KMS-11 (cell line): ENCODE data around the gene P2RY1.

ENCODE experiments used
- H2AFZ ChIP-seq: fragments of 200-600 bp; sonication (generic); 2 replicates; pipeline ENCODE4 v1.6.1; 2016; ENCODE audit warnings: antibody characterized with exemption, mixed run types, low read depth
- H3K27ac ChIP-seq: fragments of 200-600 bp; sonication (generic); 2 replicates; pipeline ENCODE4 v1.6.1; 2016; ENCODE audit warnings: mild to moderate bottlenecking, mixed run types
- H3K27me3 ChIP-seq: fragments of 200-600 bp; sonication (generic); 2 replicates; pipeline ENCODE4 v1.6.1; 2017; ENCODE audit warnings: mild to moderate bottlenecking, low read depth, mixed run types, moderate library complexity; ENCODE audit not compliant: insufficient read depth
- H3K36me3 ChIP-seq: fragments of 200-600 bp; sonication (generic); 2 replicates; pipeline ENCODE4 v1.6.1; 2017; ENCODE audit warnings: mild to moderate bottlenecking, mixed run types; ENCODE audit not compliant: insufficient read depth
- H3K4me1 ChIP-seq: fragments of 200-600 bp; sonication (generic); 2 replicates; pipeline ENCODE4 v1.6.1; 2016; ENCODE audit warnings: mild to moderate bottlenecking, low read depth, mixed run types; ENCODE audit not compliant: poor library complexity, severe bottlenecking
- H3K4me2 ChIP-seq: fragments of 200-600 bp; sonication (generic); 2 replicates; pipeline ENCODE4 v1.7.0; 2016; ENCODE audit warnings: mild to moderate bottlenecking, mixed run types
- H3K4me3 ChIP-seq: fragments of 200-600 bp; sonication (generic); IDR thresholded peaks from 2 replicates; pipeline ENCODE4 v1.6.1; 2017; ENCODE audit warnings: low read depth, low read length, mixed read lengths; ENCODE audit not compliant: insufficient read depth
- H3K79me2 ChIP-seq: fragments of 200-600 bp; sonication (generic); 2 replicates; pipeline ENCODE4 v1.6.1; 2016; ENCODE audit warnings: low read depth, mixed run types; ENCODE audit not compliant: insufficient read depth
- H3K9ac ChIP-seq: fragments of 200-600 bp; sonication (generic); 2 replicates; pipeline ENCODE4 v1.6.1; 2016; ENCODE audit warnings: mild to moderate bottlenecking, mixed run types
- H4K20me1 ChIP-seq: fragments of 200-600 bp; sonication (generic); 2 replicates; pipeline ENCODE4 v1.6.1; 2016; ENCODE audit warnings: mild to moderate bottlenecking, mixed run types; ENCODE audit not compliant: insufficient read depth
- CTCF ChIP-seq: fragments of 200-600 bp; sonication (generic); conservative IDR thresholded peaks from 2 replicates; pipeline ENCODE4 v1.6.1; 2017; ENCODE audit warnings: low read depth, mild to moderate bottlenecking, antibody characterized with exemption, low read length, moderate library complexity, mixed read lengths

P2RY1 gene

GRCh38 chr3:152849996-152850578, 15.2 kb downstream of the P2RY1 start:
- no peak overlapping the region for H3K9ac ChIP-seq
- H2AFZ ChIP-seq: no peak overlapping the region
- no peaks in the 10 kb centered on the region for H3K79me2 ChIP-seq
- H4K20me1 ChIP-seq: no peaks in the 10 kb centered on the region
- TF ChIP-seq CTCF: no peak
- H3K4me2 ChIP-seq: no peak overlapping the region
- no peaks in the 10 kb centered on the region for H3K27me3 ChIP-seq
- no peaks in the 10 kb centered on the region for H3K4me1 ChIP-seq
- H3K27ac ChIP-seq: no peak overlapping the region
- H3K4me3 ChIP-seq: no peak overlapping the region
- no peaks in the 10 kb centered on the region for H3K36me3 ChIP-seq

GRCh38 chr3:152853196-152853595, 18.3 kb downstream of the P2RY1 start:
- no peaks in the 10 kb centered on the region for H3K4me1 ChIP-seq
- H2AFZ ChIP-seq: no peak overlapping the region
- no peaks in the 10 kb centered on the region for H4K20me1 ChIP-seq
- H3K4me2 ChIP-seq: no peak overlapping the region
- no peak overlapping the region for H3K27ac ChIP-seq
- no peaks in the 10 kb centered on the region for H3K36me3 ChIP-seq
- H3K9ac ChIP-seq: no peak overlapping the region
- no peak for TF ChIP-seq CTCF
- no peaks in the 10 kb centered on the region for H3K79me2 ChIP-seq
- no peak overlapping the region for H3K4me3 ChIP-seq
- no peaks in the 10 kb centered on the region for H3K27me3 ChIP-seq

GRCh38 chr3:152857082-152857481, 22.2 kb downstream of the P2RY1 start:
- TF ChIP-seq CTCF: no peak
- Histone ChIP-seq H3K4me3 (no peak overlapping the region), H3K36me3 (no peaks in the 10 kb centered on the region), H3K79me2 (no peaks in the 10 kb centered on the region), H2AFZ (no peak overlapping the region), H3K4me2 (no peak overlapping the region), H3K9ac (no peak overlapping the region), H3K4me1 (no peaks in the 10 kb centered on the region), H3K27ac (no peak overlapping the region), H4K20me1 (no peaks in the 10 kb centered on the region), H3K27me3 (no peaks in the 10 kb centered on the region)

- H2AFZ ChIP-seq: no peak overlapping the region
- H3K4me2 ChIP-seq: no peak overlapping the region
Observed at GRCh38 chr3:152858170-152858800, 23.4 kb downstream of the P2RY1 start.

More at GRCh38 chr3:152858170-152858800, 23.4 kb downstream of the P2RY1 start:
- Histone ChIP-seq H3K9ac (no peak overlapping the region), H4K20me1 (no peaks in the 10 kb centered on the region), H3K79me2 (no peaks in the 10 kb centered on the region), H3K27ac (no peak overlapping the region), H3K4me1 (no peaks in the 10 kb centered on the region), H3K27me3 (no peaks in the 10 kb centered on the region), H3K36me3 (no peaks in the 10 kb centered on the region), H3K4me3 (no peak overlapping the region)
- TF ChIP-seq CTCF: no peak
